Kidney epithelial cell (primary cell): ENCODE data around the gene EEF1A2. TPM values are rescaled to one million over a fixed set of nuclear protein-coding genes. Genes with fewer than 3 reads are reported as not detected.

Experiments
- DNase-seq: peaks from one replicate; pipeline ENCODE4 v3.0.0-alpha.2; 2010; ENCODE audit warnings: low read depth
- H3K27me3 ChIP-seq: 2 replicates; pipeline ENCODE4 v1.6.0; 2011; ENCODE audit warnings: low read length; ENCODE audit not compliant: control insufficient read depth, insufficient read depth
- H3K36me3 ChIP-seq: 2 replicates; pipeline ENCODE4 v1.5.1; 2011; ENCODE audit warnings: low read length; ENCODE audit not compliant: control insufficient read depth, insufficient read depth
- H3K4me3 ChIP-seq: 2 replicates; pipeline ENCODE4 v1.5.1; 2011; ENCODE audit warnings: low read depth, mild to moderate bottlenecking, control low read depth, low read length
- total RNA-seq: library from RNA; depleted of rRNA; stranded (reverse); fragments of >200 nt; gene quantifications from 2 replicates; pipeline ENCODE4 v1.2.3, GENCODE V29; 2015
- TF ChIP-seq, protein P1 (sequence below): IDR thresholded peaks from 2 replicates; pipeline ENCODE4 v1.5.1; 2011; ENCODE audit warnings: mild to moderate bottlenecking, moderate library complexity, low read length, control low read depth, inconsistent platforms; ENCODE audit not compliant: insufficient read depth, poor library complexity, severe bottlenecking

The EEF1A2 gene
- total RNA-seq, 1 donor from 2014 or later: 18.0 TPM

GRCh38 chr20:63444548-63444947 lies 54.3 kb downstream of the EEF1A2 start:
- DNase-seq: no peak
- TF ChIP-seq, protein P1, sequence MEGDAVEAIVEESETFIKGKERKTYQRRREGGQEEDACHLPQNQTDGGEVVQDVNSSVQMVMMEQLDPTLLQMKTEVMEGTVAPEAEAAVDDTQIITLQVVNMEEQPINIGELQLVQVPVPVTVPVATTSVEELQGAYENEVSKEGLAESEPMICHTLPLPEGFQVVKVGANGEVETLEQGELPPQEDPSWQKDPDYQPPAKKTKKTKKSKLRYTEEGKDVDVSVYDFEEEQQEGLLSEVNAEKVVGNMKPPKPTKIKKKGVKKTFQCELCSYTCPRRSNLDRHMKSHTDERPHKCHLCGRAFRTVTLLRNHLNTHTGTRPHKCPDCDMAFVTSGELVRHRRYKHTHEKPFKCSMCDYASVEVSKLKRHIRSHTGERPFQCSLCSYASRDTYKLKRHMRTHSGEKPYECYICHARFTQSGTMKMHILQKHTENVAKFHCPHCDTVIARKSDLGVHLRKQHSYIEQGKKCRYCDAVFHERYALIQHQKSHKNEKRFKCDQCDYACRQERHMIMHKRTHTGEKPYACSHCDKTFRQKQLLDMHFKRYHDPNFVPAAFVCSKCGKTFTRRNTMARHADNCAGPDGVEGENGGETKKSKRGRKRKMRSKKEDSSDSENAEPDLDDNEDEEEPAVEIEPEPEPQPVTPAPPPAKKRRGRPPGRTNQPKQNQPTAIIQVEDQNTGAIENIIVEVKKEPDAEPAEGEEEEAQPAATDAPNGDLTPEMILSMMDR: no peak
- H3K36me3 ChIP-seq: no peaks in the 10 kb centered on the region
- H3K4me3 ChIP-seq: no peak overlapping the region
- peaks cover 25% of the 10 kb centered on the region for H3K27me3 ChIP-seq

- Histone ChIP-seq H3K4me3 (no peak overlapping the region), H3K27me3 (peaks cover 18% of the 10 kb centered on the region), H3K36me3 (no peaks in the 10 kb centered on the region)
- TF ChIP-seq, protein P1: no peak
- no peak for DNase-seq
Observed at GRCh38 chr20:63443606-63444395, 55.1 kb downstream of the EEF1A2 start.

DNA sequence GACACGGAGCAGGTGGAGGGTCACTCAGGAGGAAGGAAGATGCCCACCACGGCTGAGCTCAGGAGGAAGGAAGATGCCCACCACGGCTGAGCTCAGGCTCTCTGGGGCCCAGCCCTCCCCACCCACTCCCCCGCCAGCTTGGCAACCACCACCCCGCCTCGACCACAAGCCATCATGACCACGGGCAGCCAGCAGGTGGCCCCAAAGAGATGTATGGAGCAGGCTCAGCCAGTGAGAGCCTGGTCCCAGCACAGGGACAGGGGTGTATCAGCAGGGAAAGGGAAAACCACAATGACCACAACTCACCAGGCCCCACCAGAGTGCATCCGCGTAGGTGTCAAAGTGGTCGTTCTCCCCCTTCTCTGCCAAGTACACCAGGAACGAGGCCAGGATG lies 56.8 kb downstream of the EEF1A2 start:
- peaks cover 3% of the 10 kb centered on the region for H3K27me3 ChIP-seq
- TF ChIP-seq, protein P1: no peak
- no peak overlapping the region for H3K4me3 ChIP-seq
- no peaks in the 10 kb centered on the region for H3K36me3 ChIP-seq
- no peak for DNase-seq

GRCh38 chr20:63441136-63442099 lies 57.5 kb downstream of the EEF1A2 start:
- no peaks in the 10 kb centered on the region for H3K27me3 ChIP-seq
- no peak overlapping the region for H3K4me3 ChIP-seq
- TF ChIP-seq, protein P1: no peak
- H3K36me3 ChIP-seq: no peaks in the 10 kb centered on the region
- no peak for DNase-seq

DNA sequence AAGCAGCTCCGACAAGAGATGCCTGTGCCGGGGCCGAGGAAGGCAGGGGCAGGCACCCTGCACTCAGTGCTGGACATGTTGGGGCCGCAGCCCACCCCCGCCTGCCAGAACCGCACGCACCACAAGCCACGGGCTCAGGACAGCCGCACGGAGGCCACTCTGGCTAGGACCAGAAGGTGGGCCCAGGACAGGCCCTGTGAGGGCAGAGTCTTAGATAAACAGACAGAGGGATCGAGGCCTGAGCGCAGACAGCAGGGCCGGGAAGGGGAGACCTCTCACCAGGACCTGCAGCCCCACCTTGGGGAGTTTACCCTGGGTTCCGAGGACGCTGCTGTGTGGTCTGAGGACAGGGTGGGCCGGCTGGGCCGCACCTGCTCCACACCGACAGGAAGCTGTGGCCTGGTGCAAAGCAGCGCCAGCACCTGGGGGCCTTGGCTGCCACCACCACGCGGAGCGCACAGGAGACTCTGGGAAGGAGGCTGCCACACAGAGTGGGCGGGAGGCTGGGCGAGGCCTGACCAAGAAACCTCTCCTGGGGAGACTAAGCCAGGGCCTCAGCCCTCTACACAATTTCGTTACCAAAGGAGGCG lies 58.4 kb downstream of the EEF1A2 start:
- TF ChIP-seq, protein P1: no peak
- Histone ChIP-seq H3K36me3 (no peaks in the 10 kb centered on the region), H3K27me3 (no peaks in the 10 kb centered on the region), H3K4me3 (no peak overlapping the region)
- DNase-seq: no peak
